ENCODE data around the gene EPS8L1. TPM values are rescaled to one million over a fixed set of nuclear protein-coding genes. Genes with fewer than 3 reads are reported as not detected.
"Not testable (repeated sequence)": the region's sequence is repeated elsewhere in the genome, so short reads cannot be mapped to it uniquely, and the experiment has no call there.

EPS8L1 gene
- total RNA-seq, 4 donors from 2014 or later: 60.6 to 84.8 (median 73.3) TPM

DNA sequence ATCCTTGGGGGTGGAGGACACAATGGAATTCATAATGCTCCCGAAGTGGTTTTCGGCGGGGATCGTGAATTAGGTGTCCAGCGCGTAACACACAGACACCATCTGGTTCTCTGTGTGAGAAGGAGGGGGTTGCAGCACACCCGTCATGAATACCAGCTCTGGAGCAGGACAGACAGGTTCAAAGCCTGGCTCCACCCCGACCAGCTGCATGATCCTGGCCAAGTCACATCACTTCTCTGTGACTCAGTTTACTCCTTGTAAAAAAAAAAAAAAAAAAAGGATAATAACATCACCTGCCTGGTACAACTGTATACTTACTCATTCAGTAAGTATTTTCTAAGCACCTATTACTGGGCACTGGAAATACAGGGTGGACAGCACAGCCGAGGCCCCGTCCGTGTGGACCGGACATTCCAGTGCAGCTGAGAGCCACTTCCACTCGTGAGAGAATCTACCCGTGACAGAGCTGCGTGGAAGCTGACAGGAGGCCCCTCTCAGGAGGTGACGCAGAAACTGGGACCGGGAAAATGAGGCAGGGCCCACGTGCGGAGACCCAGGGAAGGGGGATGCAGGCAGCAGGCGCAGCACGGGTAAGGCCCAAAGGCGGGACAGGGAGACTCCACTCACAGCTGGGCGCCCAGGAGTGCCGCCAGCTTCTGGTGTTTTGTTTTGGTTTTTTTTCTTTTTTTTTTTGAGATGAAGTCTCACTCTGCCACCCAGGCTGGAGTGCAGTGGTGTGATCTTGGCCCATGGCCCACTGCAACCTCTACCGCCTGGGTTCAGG, 24.7 kb upstream of the EPS8L1 start:
- peaks cover 37 to 59% of the 10 kb centered on the region in 2 donors for H3K36me3 ChIP-seq
- H3K27me3 ChIP-seq: no peaks in the 10 kb centered on the region
- no peak overlapping the region for H3K27ac ChIP-seq
- no peaks in the 10 kb centered on the region for H3K9me3 ChIP-seq
- no peak for TF ChIP-seq CTCF (IDR thresholded peaks at IDR 0.05)
- no peak for TF ChIP-seq POLR2A (IDR thresholded peaks at IDR 0.05)
- H3K4me3 ChIP-seq (replicated peaks in 1 of 3): no peak overlapping the region
- intact Hi-C loops (cut with DNase I): no loop called here
- DNase-seq: no peak
- 89 to 90% methylated on average over 25 of the region's 25 CpGs for WGBS, 2 donors
- no peaks in the 10 kb centered on the region for H3K4me1 ChIP-seq

DNA sequence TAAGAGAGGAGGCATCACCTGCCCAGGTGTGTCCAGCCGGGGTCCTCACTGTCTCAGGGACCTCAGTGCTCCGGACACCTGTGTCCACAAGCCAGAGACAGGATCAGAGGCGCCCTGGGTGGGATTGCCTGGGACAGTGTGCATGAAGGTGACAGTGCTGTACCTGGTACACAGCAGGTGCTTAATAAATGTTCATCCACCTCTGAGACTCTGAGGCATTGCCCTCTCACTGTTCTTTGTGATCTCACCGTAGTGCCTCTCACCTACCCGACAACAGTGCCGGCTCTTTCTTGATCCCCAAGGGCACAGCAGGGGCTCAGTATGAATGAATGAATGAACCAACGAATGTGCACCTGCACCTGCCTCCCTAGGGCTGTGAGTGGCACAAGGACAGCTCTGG, 21.9 kb upstream of the EPS8L1 start:
- TF ChIP-seq CTCF (IDR thresholded peaks at IDR 0.05) (no peak), POLR2A (IDR thresholded peaks at IDR 0.05) (no peak)
- no peak for DNase-seq
- Histone ChIP-seq H3K27ac (no peak overlapping the region), H3K4me3 (replicated peaks in 1 of 3) (no peak overlapping the region), H3K27me3 (no peaks in the 10 kb centered on the region), H3K9me3 (no peaks in the 10 kb centered on the region), H3K36me3 (peaks cover 31 to 56% of the 10 kb centered on the region in 2 donors), H3K4me1 (no peaks in the 10 kb centered on the region)
- intact Hi-C loops (cut with DNase I): no loop called here
- 80 to 97% methylated on average over 7 of the region's 7 CpGs for WGBS, 2 donors

DNA sequence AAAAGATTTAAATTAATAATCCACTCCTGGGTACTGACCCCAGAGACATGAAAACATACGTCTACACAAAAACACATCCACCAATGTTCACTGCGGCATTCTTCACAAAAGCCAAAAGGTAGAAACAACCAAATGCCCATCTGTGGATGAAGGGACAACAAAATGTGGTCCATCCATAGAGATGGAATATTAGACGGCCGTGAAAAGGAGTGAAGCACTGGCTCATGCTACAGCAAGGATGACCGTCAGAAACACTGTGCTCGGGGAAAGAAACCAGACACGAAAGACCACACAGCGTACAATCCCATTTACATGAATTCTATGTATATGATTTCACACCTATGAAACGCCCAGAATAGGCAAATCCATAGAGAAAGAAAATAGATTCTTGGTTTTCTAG, 18.8 kb upstream of the EPS8L1 start:
- H3K4me3 ChIP-seq (replicated peaks in 1 of 3): no peak overlapping the region
- no peak overlapping the region for H3K27ac ChIP-seq
- 96 to 98% methylated on average over 9 of the region's 9 CpGs for WGBS, 2 donors
- H3K9me3 ChIP-seq: no peaks in the 10 kb centered on the region
- no peaks in the 10 kb centered on the region for H3K27me3 ChIP-seq
- intact Hi-C loops (cut with DNase I): no loop called here
- peaks cover 29 to 53% of the 10 kb centered on the region in 2 donors for H3K36me3 ChIP-seq
- no peak for DNase-seq
- TF ChIP-seq CTCF (IDR thresholded peaks at IDR 0.05) (no peak), POLR2A (IDR thresholded peaks at IDR 0.05) (no peak)
- peaks cover 2 to 4% of the 10 kb centered on the region in 2 donors for H3K4me1 ChIP-seq

DNA sequence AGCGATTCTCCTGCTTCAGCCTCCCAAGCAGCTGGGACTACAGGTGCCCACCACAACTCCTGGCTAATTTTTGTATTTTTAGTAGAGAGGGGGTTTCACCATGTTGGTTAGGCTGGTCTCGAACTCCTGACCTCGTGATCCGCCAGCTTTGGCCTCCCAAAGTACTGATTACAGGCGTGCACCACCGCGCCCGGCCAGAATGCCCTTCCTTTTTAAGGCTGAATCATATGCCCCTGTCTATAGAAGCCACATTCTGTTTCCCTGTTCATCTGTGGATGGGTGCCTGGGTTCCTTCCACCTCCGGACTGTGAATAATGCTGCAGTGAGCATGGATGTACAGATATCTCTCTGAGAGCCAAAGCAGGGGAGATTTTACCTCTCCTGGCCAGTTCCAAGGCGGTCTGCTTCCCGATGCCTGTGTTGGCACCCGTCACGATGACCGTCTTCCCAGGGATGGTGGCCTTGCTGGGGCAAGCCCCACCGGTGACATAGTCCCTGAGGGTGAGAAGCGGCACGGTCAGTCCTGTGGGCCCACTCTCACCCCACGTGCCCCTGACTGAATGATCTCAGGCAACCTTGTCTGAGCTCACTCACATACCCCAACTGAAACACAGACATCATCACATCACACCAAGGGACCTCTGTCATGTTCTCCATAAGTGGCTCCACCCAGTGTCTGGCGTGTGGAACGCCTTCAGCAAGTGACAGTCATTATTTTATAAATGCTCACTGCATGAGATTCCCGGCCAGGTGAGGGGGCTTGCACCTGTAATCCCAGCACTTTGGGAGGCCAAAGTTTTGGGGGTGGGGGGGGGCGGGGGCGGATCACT, 16.7 kb upstream of the EPS8L1 start:
- H3K4me3 ChIP-seq (replicated peaks in 1 of 3): no peak overlapping the region
- no peaks in the 10 kb centered on the region for H3K27me3 ChIP-seq
- peaks cover 29 to 42% of the 10 kb centered on the region in 2 donors for H3K36me3 ChIP-seq
- 97 to 98% methylated on average over 23 of the region's 23 CpGs for WGBS, 2 donors
- no peak overlapping the region for H3K27ac ChIP-seq
- peaks cover 7 to 12% of the 10 kb centered on the region in 2 donors for H3K4me1 ChIP-seq
- intact Hi-C loops (cut with DNase I): no loop called here
- H3K9me3 ChIP-seq: no peaks in the 10 kb centered on the region
- DNase-seq: no peak
- TF ChIP-seq CTCF (IDR thresholded peaks at IDR 0.05) (no peak), POLR2A (IDR thresholded peaks at IDR 0.05) (no peak)

DNA sequence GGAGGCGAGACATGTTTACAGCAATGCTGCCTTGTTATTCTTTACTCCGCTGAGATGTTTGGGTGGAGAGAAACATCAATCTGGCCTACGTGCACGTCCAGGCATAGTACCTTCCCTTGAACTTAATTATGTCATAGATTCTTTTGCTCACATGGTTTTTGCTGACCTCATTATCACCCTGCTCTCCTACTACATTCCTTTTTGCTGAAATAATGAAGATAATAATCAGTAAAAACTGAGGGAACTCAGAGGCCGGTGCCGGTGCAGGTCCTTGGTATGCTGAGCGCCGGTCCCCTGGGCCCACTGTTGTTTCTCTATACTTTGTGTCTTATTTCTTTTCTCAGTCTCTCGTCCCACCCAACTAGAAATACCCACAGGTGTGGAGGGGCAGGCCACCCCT, 15.4 kb upstream of the EPS8L1 start:
- 80 to 89% methylated on average over 8 to 9 of the region's 9 CpGs for WGBS, 2 donors
- Histone ChIP-seq H3K4me1 (peaks cover 7 to 12% of the 10 kb centered on the region in 2 donors), H3K36me3 (peaks cover 23 to 32% of the 10 kb centered on the region in 2 donors)
- intact Hi-C loops (cut with DNase I); H3K27me3 ChIP-seq; H3K27ac ChIP-seq; DNase-seq; H3K9me3 ChIP-seq; H3K4me3 ChIP-seq (replicated peaks in 1 of 3): not testable (repeated sequence)

All from thyroid gland (tissue), 4 donors.